Cardiac fibroblast (primary cell): ENCODE data around the gene TP53BP1.

ENCODE experiments used
- DNase-seq, 2 donors: peaks; one replicate each; pipeline versions ENCODE4 v3.0.0 to v3.0.0-alpha.2; 2010; ENCODE audit warnings: low read depth in 2 of 2
- H3K4me3 ChIP-seq, 2 donors: replicated peaks in 1 of 2; 1 replicate in 1 of 2; 2 replicates in 1 of 2; pipeline ENCODE4 v1.5.1; 2011; ENCODE audit warnings: low read depth in 2 of 2, low read length in 2 of 2, mild to moderate bottlenecking in 2 of 2, moderate library complexity in 1 of 2
- TF ChIP-seq, protein P1 (sequence below): IDR thresholded peaks from one replicate; pipeline ENCODE4 v1.5.1; 2011; ENCODE audit warnings: low read depth, mild to moderate bottlenecking, low read length, inconsistent platforms

TP53BP1 gene

GRCh38 chr15:43488790-43489189 is 4.2 kb downstream of the TP53BP1 start:
- H3K4me3 ChIP-seq, result no peak overlapping the region
- TF ChIP-seq, protein P1, sequence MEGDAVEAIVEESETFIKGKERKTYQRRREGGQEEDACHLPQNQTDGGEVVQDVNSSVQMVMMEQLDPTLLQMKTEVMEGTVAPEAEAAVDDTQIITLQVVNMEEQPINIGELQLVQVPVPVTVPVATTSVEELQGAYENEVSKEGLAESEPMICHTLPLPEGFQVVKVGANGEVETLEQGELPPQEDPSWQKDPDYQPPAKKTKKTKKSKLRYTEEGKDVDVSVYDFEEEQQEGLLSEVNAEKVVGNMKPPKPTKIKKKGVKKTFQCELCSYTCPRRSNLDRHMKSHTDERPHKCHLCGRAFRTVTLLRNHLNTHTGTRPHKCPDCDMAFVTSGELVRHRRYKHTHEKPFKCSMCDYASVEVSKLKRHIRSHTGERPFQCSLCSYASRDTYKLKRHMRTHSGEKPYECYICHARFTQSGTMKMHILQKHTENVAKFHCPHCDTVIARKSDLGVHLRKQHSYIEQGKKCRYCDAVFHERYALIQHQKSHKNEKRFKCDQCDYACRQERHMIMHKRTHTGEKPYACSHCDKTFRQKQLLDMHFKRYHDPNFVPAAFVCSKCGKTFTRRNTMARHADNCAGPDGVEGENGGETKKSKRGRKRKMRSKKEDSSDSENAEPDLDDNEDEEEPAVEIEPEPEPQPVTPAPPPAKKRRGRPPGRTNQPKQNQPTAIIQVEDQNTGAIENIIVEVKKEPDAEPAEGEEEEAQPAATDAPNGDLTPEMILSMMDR, result no peak
- peak in 1 of 2 donors; percentile 17 for DNase-seq

GRCh38 chr15:43487271-43487895 is 5.6 kb downstream of the TP53BP1 start:
- TF ChIP-seq, protein P1, result no peak
- no peak overlapping the region for H3K4me3 ChIP-seq
- DNase-seq, result no peak

DNA sequence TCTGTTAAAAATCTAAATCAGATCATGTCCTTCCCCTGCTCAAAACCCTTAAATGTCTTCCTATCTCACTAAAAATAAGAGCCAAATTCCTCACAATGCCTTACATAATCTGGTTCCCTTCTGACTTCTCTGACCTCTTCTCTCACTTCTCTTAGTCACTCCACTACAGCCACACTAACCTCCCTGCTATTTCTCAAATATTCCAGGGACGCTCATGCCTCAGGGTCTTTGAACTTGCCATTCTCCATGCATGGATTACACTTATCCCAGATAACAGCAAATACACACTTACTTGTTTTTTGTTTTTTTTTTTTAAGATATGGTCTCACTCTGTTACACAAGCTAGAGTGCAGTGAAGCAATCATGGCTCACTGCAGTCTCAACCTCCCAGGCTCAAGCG is 8.5 kb downstream of the TP53BP1 start:
- TF ChIP-seq, protein P1, result no peak
- DNase-seq, result peak in 1 of 2 donors; percentile 15

GRCh38 chr15:43483297-43484128 is 9.4 kb downstream of the TP53BP1 start:
- TF ChIP-seq, protein P1, result peak; percentile 38
- no peak overlapping the region for H3K4me3 ChIP-seq
- peak; percentile 56 to 62 for DNase-seq

More for the DNA sequence above, 8.5 kb downstream of the TP53BP1 start:
- H3K4me3 ChIP-seq, result no peak overlapping the region

- no peak overlapping the region for H3K4me3 ChIP-seq
- TF ChIP-seq, protein P1, result no peak
- no peak for DNase-seq
Observed at GRCh38 chr15:43473885-43474284, 19.1 kb downstream of the TP53BP1 start.

DNA sequence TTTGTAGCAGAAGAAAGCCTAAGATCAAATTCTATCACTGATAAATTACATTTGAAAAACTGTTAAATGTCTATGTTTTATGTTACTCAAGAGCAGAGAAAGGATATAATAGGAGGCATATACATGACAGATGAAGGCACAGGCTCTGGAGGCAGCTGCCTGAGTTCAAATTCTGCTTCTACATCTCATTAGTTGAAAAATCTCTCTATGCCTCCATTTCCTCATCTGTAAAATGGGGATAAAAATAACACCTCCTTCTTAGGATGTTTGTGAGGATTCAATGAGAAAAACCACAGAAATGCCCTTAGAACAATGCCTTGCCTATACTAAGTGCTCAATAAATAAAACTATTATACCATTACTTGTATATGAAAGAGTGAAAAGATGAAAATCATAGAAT is 21.0 kb downstream of the TP53BP1 start:
- no peak for DNase-seq
- TF ChIP-seq, protein P1, result no peak
- H3K4me3 ChIP-seq, result no peak overlapping the region
